KMS-11 (cell line): ENCODE measurements around the gene CLEC2B.

Experiments
- H2AFZ ChIP-seq: fragments of 200-600 bp; sonication (generic); 2 replicates; pipeline ENCODE4 v1.6.1; 2016; ENCODE audit warnings: antibody characterized with exemption, mixed run types, low read depth
- H3K27ac ChIP-seq: fragments of 200-600 bp; sonication (generic); 2 replicates; pipeline ENCODE4 v1.6.1; 2016; ENCODE audit warnings: mild to moderate bottlenecking, mixed run types
- H3K27me3 ChIP-seq: fragments of 200-600 bp; sonication (generic); 2 replicates; pipeline ENCODE4 v1.6.1; 2017; ENCODE audit warnings: mild to moderate bottlenecking, low read depth, mixed run types, moderate library complexity; ENCODE audit not compliant: insufficient read depth
- H3K36me3 ChIP-seq: fragments of 200-600 bp; sonication (generic); 2 replicates; pipeline ENCODE4 v1.6.1; 2017; ENCODE audit warnings: mild to moderate bottlenecking, mixed run types; ENCODE audit not compliant: insufficient read depth
- H3K4me1 ChIP-seq: fragments of 200-600 bp; sonication (generic); 2 replicates; pipeline ENCODE4 v1.6.1; 2016; ENCODE audit warnings: mild to moderate bottlenecking, low read depth, mixed run types; ENCODE audit not compliant: poor library complexity, severe bottlenecking
- H3K4me2 ChIP-seq: fragments of 200-600 bp; sonication (generic); 2 replicates; pipeline ENCODE4 v1.7.0; 2016; ENCODE audit warnings: mild to moderate bottlenecking, mixed run types
- H3K4me3 ChIP-seq: fragments of 200-600 bp; sonication (generic); IDR thresholded peaks from 2 replicates; pipeline ENCODE4 v1.6.1; 2017; ENCODE audit warnings: low read depth, low read length, mixed read lengths; ENCODE audit not compliant: insufficient read depth
- H3K79me2 ChIP-seq: fragments of 200-600 bp; sonication (generic); 2 replicates; pipeline ENCODE4 v1.6.1; 2016; ENCODE audit warnings: low read depth, mixed run types; ENCODE audit not compliant: insufficient read depth
- H3K9ac ChIP-seq: fragments of 200-600 bp; sonication (generic); 2 replicates; pipeline ENCODE4 v1.6.1; 2016; ENCODE audit warnings: mild to moderate bottlenecking, mixed run types
- H4K20me1 ChIP-seq: fragments of 200-600 bp; sonication (generic); 2 replicates; pipeline ENCODE4 v1.6.1; 2016; ENCODE audit warnings: mild to moderate bottlenecking, mixed run types; ENCODE audit not compliant: insufficient read depth
- CTCF ChIP-seq: fragments of 200-600 bp; sonication (generic); conservative IDR thresholded peaks from 2 replicates; pipeline ENCODE4 v1.6.1; 2017; ENCODE audit warnings: low read depth, mild to moderate bottlenecking, antibody characterized with exemption, low read length, moderate library complexity, mixed read lengths

Gene CLEC2B

GRCh38 chr12:9831720-9832119 is 37.4 kb downstream of the CLEC2B start:
- H2AFZ ChIP-seq = no peak overlapping the region
- H3K4me1 ChIP-seq = no peaks in the 10 kb centered on the region
- no peaks in the 10 kb centered on the region for H4K20me1 ChIP-seq
- H3K9ac ChIP-seq = no peak overlapping the region
- no peak overlapping the region for H3K4me2 ChIP-seq
- no peak overlapping the region for H3K4me3 ChIP-seq
- no peaks in the 10 kb centered on the region for H3K27me3 ChIP-seq
- H3K79me2 ChIP-seq = no peaks in the 10 kb centered on the region
- H3K36me3 ChIP-seq = no peaks in the 10 kb centered on the region
- TF ChIP-seq CTCF = no peak
- H3K27ac ChIP-seq = no peak overlapping the region

GRCh38 chr12:9829982-9830381 is 39.2 kb downstream of the CLEC2B start:
- Histone ChIP-seq H2AFZ (no peak overlapping the region), H3K27ac (no peak overlapping the region), H3K4me2 (no peak overlapping the region), H3K79me2 (no peaks in the 10 kb centered on the region), H4K20me1 (no peaks in the 10 kb centered on the region), H3K36me3 (no peaks in the 10 kb centered on the region), H3K9ac (no peak overlapping the region), H3K4me1 (no peaks in the 10 kb centered on the region), H3K27me3 (no peaks in the 10 kb centered on the region), H3K4me3 (no peak overlapping the region)
- TF ChIP-seq CTCF = no peak

- Histone ChIP-seq H3K27ac (no peak overlapping the region), H3K4me1 (no peaks in the 10 kb centered on the region), H3K4me2 (no peak overlapping the region), H3K79me2 (no peaks in the 10 kb centered on the region), H3K9ac (no peak overlapping the region), H2AFZ (no peak overlapping the region), H3K27me3 (no peaks in the 10 kb centered on the region), H4K20me1 (no peaks in the 10 kb centered on the region), H3K4me3 (no peak overlapping the region), H3K36me3 (no peaks in the 10 kb centered on the region)
- TF ChIP-seq CTCF = no peak
These were observed 39.7 kb downstream of the CLEC2B start for GRCh38 chr12:9829483-9829882.

- Histone ChIP-seq H3K4me3 (no peak within 1 kb of the TSS), H3K4me1 (no peaks in the 10 kb centered on the region), H3K36me3 (no peaks in the 10 kb centered on the region), H3K27ac (no peak within 1 kb of the TSS), H3K4me2 (no peak within 1 kb of the TSS), H3K79me2 (no peaks in the 10 kb centered on the region), H3K27me3 (no peaks in the 10 kb centered on the region), H2AFZ (no peak within 1 kb of the TSS), H3K9ac (no peak within 1 kb of the TSS), H4K20me1 (no peaks in the 10 kb centered on the region)
- no peak for TF ChIP-seq CTCF
These were observed 41.8 kb downstream of the CLEC2B start, which contains the start of gene KLRF1 for GRCh38 chr12:9827209-9827888. Gene KLRF1, plus strand, starts transcription at chr12:9827481. Its CDS starts 64 bp downstream, at chr12:9827545.
